ENCODE measurements around the gene MUC22. TPM values are rescaled to one million over a fixed set of nuclear protein-coding genes. Genes with fewer than 3 reads are reported as not detected.
"Not testable (repeated sequence)": the region's sequence is repeated elsewhere in the genome, so short reads cannot be mapped to it uniquely, and the experiment has no call there.

Gene MUC22
- total and polyA plus RNA-seq, 2 donors (not counting 1 experiment from before 2014, with no cell fraction given) = not detected

DNA sequence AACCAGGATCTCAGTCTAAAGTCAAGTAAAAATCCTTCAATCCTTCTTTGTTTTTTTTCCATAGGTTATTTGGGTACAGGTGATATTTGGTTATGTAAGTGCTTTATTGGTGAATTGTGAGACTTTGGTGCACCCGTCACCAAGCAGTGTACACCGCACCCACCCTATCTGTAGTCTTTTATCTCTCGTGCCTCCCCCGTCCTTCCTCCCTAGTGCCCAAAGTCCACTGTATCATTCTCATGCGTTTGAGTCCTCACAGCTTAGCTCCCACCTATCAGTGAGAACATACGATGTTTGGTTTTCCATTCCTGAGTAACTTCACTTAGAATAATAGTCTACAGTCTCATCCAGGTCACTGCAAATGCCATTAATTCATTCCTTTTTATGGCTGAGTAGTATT, 879 bp downstream of the MUC22 start:
- DNase-seq (ENCODE audit: low read depth in 2 of 2) = no peak
- H3K36me3 ChIP-seq (ENCODE audit: control insufficient read depth, insufficient read depth, low read length) = no peaks in the 10 kb centered on the region
- H3K27ac ChIP-seq (ENCODE audit: insufficient read depth, low read length) = no peak overlapping the region

DNA sequence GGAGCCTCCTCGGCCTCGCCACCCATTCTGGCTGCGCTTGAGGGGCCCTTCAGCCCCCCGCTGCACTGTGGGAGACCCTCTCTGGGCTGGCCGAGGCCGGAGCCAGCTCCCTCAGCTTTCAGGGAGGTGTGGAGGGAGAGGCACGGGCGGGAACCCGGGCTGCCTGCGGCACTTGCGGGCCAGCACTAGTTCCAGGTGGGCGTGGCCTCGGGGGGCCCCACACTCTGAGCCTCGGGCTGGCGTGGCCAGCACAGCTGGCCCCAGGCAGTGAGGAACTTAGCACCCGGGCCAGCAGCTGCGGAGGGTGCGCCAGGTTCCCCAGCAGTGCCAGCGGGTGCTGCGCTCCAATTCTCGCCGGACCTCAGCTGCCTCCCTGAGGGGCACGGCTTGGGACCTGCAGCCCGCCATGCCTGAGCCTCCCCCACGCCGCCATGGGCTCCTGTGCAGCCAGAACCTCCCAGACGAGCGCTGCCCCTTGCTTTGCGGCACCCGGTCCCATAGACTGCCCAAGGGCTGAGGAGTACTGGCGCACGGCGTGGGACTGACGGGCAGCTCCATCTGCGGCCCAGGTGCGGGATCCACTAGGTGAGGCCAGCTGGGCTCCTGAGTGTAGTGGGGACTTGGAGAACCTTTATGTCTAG, 6.5 kb downstream of the MUC22 start:
- Histone ChIP-seq H3K4me3 (replicated peaks in 1 of 4; ENCODE audit: control extremely low read depth in 1 of 4, insufficient read depth in 1 of 4, low read depth in 3 of 4, low read length in 4 of 4) (no peak overlapping the region), H2AFZ (ENCODE audit: low read length) (no peak overlapping the region)

More for the DNA sequence above, 879 bp downstream of the MUC22 start:
- H3K9ac ChIP-seq (ENCODE audit: insufficient read depth, low read length) = no peak overlapping the region
- no peaks in the 10 kb centered on the region for H4K20me1 ChIP-seq (ENCODE audit: control insufficient read depth, extremely low read depth, insufficient read depth, low read length)
- no peak overlapping the region for H3K4me2 ChIP-seq (ENCODE audit: extremely low read depth, insufficient read depth, low read length)
- H3K4me3 ChIP-seq (replicated peaks in 1 of 4; ENCODE audit: control extremely low read depth in 1 of 4, insufficient read depth in 1 of 4, low read depth in 3 of 4, low read length in 4 of 4) = no peak overlapping the region
- H3K79me2 ChIP-seq (ENCODE audit: control insufficient read depth, insufficient read depth, low read length) = no peaks in the 10 kb centered on the region
- H3K9me3 ChIP-seq (ENCODE audit: control insufficient read depth, insufficient read depth, low read depth, low read length) = no peaks in the 10 kb centered on the region
- peaks cover 6% of the 10 kb centered on the region for H3K4me1 ChIP-seq (ENCODE audit: control insufficient read depth, extremely low read depth, insufficient read depth, low read length)
- TF ChIP-seq EZH2 (IDR thresholded peaks at IDR 0.05; ENCODE audit: low read length, missing control alignments) = no peak
- no peak overlapping the region for H2AFZ ChIP-seq (ENCODE audit: low read length)
- no peaks in the 10 kb centered on the region for H3K27me3 ChIP-seq (ENCODE audit: control insufficient read depth, insufficient read depth, low read length)

DNA sequence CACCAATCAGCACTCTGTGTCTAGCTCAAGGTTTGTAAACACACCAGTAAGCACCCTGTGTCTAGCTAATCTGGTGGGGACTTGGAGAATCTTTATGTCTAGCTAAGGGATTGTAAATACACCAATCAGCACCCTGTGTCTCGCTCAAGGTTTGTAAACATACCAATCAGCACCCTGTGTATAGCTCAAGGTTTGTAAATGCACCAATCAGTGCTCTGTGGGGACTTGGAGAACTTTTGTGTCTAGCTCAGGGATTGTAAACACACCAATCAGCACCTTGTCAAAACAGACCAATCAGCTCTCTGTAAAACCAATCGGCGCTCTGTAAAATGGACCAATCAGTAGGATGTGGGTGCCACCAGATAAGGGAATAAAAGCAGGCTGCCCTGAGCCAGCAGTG, 7.2 kb downstream of the MUC22 start:
- H3K4me1 ChIP-seq (ENCODE audit: control insufficient read depth, extremely low read depth, insufficient read depth, low read length); H4K20me1 ChIP-seq (ENCODE audit: control insufficient read depth, extremely low read depth, insufficient read depth, low read length); DNase-seq (ENCODE audit: low read depth in 2 of 2); H3K36me3 ChIP-seq (ENCODE audit: control insufficient read depth, insufficient read depth, low read length); H3K9me3 ChIP-seq (ENCODE audit: control insufficient read depth, insufficient read depth, low read depth, low read length); H2AFZ ChIP-seq (ENCODE audit: low read length); H3K27ac ChIP-seq (ENCODE audit: insufficient read depth, low read length); H3K4me3 ChIP-seq (replicated peaks in 1 of 4; ENCODE audit: control extremely low read depth in 1 of 4, insufficient read depth in 1 of 4, low read depth in 3 of 4, low read length in 4 of 4); H3K27me3 ChIP-seq (ENCODE audit: control insufficient read depth, insufficient read depth, low read length); H3K79me2 ChIP-seq (ENCODE audit: control insufficient read depth, insufficient read depth, low read length); H3K9ac ChIP-seq (ENCODE audit: insufficient read depth, low read length); H3K4me2 ChIP-seq (ENCODE audit: extremely low read depth, insufficient read depth, low read length): not testable (repeated sequence)

More for the DNA sequence above, 6.5 kb downstream of the MUC22 start:
- Histone ChIP-seq H3K27me3 (ENCODE audit: control insufficient read depth, insufficient read depth, low read length) (no peaks in the 10 kb centered on the region), H3K4me1 (ENCODE audit: control insufficient read depth, extremely low read depth, insufficient read depth, low read length) (no peaks in the 10 kb centered on the region), H3K9me3 (ENCODE audit: control insufficient read depth, insufficient read depth, low read depth, low read length) (no peaks in the 10 kb centered on the region), H3K9ac (ENCODE audit: insufficient read depth, low read length) (no peak overlapping the region), H3K4me2 (ENCODE audit: extremely low read depth, insufficient read depth, low read length) (no peak overlapping the region), H4K20me1 (ENCODE audit: control insufficient read depth, extremely low read depth, insufficient read depth, low read length) (no peaks in the 10 kb centered on the region), H3K27ac (ENCODE audit: insufficient read depth, low read length) (no peak overlapping the region), H3K79me2 (ENCODE audit: control insufficient read depth, insufficient read depth, low read length) (no peaks in the 10 kb centered on the region), H3K36me3 (ENCODE audit: control insufficient read depth, insufficient read depth, low read length) (no peaks in the 10 kb centered on the region)
- no peak for TF ChIP-seq EZH2 (IDR thresholded peaks at IDR 0.05; ENCODE audit: low read length, missing control alignments)
- TF ChIP-seq, protein P1, sequence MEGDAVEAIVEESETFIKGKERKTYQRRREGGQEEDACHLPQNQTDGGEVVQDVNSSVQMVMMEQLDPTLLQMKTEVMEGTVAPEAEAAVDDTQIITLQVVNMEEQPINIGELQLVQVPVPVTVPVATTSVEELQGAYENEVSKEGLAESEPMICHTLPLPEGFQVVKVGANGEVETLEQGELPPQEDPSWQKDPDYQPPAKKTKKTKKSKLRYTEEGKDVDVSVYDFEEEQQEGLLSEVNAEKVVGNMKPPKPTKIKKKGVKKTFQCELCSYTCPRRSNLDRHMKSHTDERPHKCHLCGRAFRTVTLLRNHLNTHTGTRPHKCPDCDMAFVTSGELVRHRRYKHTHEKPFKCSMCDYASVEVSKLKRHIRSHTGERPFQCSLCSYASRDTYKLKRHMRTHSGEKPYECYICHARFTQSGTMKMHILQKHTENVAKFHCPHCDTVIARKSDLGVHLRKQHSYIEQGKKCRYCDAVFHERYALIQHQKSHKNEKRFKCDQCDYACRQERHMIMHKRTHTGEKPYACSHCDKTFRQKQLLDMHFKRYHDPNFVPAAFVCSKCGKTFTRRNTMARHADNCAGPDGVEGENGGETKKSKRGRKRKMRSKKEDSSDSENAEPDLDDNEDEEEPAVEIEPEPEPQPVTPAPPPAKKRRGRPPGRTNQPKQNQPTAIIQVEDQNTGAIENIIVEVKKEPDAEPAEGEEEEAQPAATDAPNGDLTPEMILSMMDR (conservative IDR thresholded peaks at IDR 0.05 in 1 of 2, IDR thresholded peaks at IDR 0.05 in 1 of 2; ENCODE audit: low read depth in 1 of 2, low read length in 2 of 2) = no peak
- no peak for DNase-seq (ENCODE audit: low read depth in 2 of 2)

DNA sequence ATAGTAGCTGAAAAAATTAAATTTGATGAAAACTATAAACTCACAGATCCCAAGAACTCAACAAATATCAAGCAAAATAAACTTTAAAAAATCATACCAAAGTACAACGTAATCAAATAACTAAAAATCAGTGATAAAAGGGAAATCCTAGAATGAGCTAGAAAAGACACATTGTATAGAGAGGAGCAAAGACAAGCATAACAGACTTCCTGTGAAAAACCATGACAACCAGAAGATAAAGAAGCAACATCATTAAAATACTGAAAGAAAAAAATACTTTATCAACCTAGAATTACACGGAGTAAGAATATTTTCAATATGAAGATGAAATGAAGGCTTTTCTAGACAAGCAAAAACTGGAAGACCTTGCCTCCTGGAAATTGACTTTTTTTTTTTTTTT, 9.8 kb downstream of the MUC22 start:
- Histone ChIP-seq H3K9ac (ENCODE audit: insufficient read depth, low read length) (no peak overlapping the region), H3K9me3 (ENCODE audit: control insufficient read depth, insufficient read depth, low read depth, low read length) (no peaks in the 10 kb centered on the region), H4K20me1 (ENCODE audit: control insufficient read depth, extremely low read depth, insufficient read depth, low read length) (no peaks in the 10 kb centered on the region), H3K4me3 (replicated peaks in 1 of 4; ENCODE audit: control extremely low read depth in 1 of 4, insufficient read depth in 1 of 4, low read depth in 3 of 4, low read length in 4 of 4) (no peak overlapping the region), H3K36me3 (ENCODE audit: control insufficient read depth, insufficient read depth, low read length) (no peaks in the 10 kb centered on the region), H3K27ac (ENCODE audit: insufficient read depth, low read length) (no peak overlapping the region), H2AFZ (ENCODE audit: low read length) (no peak overlapping the region), H3K79me2 (ENCODE audit: control insufficient read depth, insufficient read depth, low read length) (no peaks in the 10 kb centered on the region), H3K4me1 (ENCODE audit: control insufficient read depth, extremely low read depth, insufficient read depth, low read length) (no peaks in the 10 kb centered on the region), H3K27me3 (ENCODE audit: control insufficient read depth, insufficient read depth, low read length) (no peaks in the 10 kb centered on the region), H3K4me2 (ENCODE audit: extremely low read depth, insufficient read depth, low read length) (no peak overlapping the region)
- TF ChIP-seq EZH2 (IDR thresholded peaks at IDR 0.05; ENCODE audit: low read length, missing control alignments) = no peak
- TF ChIP-seq, protein P1 (conservative IDR thresholded peaks at IDR 0.05 in 1 of 2, IDR thresholded peaks at IDR 0.05 in 1 of 2; ENCODE audit: low read depth in 1 of 2, low read length in 2 of 2) = no peak
- no peak for DNase-seq (ENCODE audit: low read depth in 2 of 2)

DNA sequence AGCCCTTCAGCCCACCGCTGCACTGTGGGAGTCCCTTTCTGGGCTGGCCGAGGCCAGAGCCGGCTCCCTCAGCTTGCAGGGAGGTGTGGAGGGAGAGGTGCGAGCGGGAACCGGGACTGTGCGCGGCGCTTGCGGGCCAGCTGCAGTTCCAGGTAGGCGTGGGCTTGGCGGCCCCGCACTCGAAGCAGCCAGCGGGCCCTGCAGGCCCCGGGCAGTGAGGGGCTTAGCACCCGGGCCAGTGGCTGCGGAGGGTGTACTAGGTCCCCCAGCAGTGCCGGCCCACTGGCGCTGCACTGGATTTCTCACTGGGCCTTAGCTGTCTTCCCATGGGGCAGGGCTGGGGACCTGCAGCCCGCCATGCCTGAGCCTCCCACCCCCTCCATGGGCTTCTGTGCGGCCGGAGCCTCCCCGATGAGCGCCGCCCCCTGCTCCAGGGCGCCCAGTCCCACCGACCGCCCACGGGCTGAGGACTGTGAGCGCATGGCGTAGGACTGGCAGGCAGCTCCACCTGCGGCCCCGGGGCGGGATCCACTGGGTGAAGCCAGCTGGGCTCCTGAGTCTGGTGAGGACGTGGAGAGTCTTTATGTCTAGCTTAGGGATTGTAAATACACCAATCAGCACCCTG, 10.5 kb downstream of the MUC22 start:
- H3K4me3 ChIP-seq (replicated peaks in 1 of 4; ENCODE audit: control extremely low read depth in 1 of 4, insufficient read depth in 1 of 4, low read depth in 3 of 4, low read length in 4 of 4); H2AFZ ChIP-seq (ENCODE audit: low read length); DNase-seq (ENCODE audit: low read depth in 2 of 2); H3K9ac ChIP-seq (ENCODE audit: insufficient read depth, low read length); H3K27me3 ChIP-seq (ENCODE audit: control insufficient read depth, insufficient read depth, low read length); H3K36me3 ChIP-seq (ENCODE audit: control insufficient read depth, insufficient read depth, low read length); H3K27ac ChIP-seq (ENCODE audit: insufficient read depth, low read length); H3K4me2 ChIP-seq (ENCODE audit: extremely low read depth, insufficient read depth, low read length); H3K79me2 ChIP-seq (ENCODE audit: control insufficient read depth, insufficient read depth, low read length); H4K20me1 ChIP-seq (ENCODE audit: control insufficient read depth, extremely low read depth, insufficient read depth, low read length); H3K4me1 ChIP-seq (ENCODE audit: control insufficient read depth, extremely low read depth, insufficient read depth, low read length); H3K9me3 ChIP-seq (ENCODE audit: control insufficient read depth, insufficient read depth, low read depth, low read length): not testable (repeated sequence)

Measured in fibroblast of lung (primary cell).